Measurements from ENCODE around the gene AHNAK. TPM values are rescaled to one million over a fixed set of nuclear protein-coding genes. Genes with fewer than 3 reads are reported as not detected.
A peak's percentile ranks its signal among the peaks of the same experiment; 100 is the strongest.

Gene AHNAK
- total RNA-seq, 4 donors from 2014 or later: 227 to 400 (median 288) TPM

- Histone ChIP-seq H3K36me3 (no peaks in the 10 kb centered on the region), H3K27ac (no peak overlapping the region)
- TF ChIP-seq, protein P1, sequence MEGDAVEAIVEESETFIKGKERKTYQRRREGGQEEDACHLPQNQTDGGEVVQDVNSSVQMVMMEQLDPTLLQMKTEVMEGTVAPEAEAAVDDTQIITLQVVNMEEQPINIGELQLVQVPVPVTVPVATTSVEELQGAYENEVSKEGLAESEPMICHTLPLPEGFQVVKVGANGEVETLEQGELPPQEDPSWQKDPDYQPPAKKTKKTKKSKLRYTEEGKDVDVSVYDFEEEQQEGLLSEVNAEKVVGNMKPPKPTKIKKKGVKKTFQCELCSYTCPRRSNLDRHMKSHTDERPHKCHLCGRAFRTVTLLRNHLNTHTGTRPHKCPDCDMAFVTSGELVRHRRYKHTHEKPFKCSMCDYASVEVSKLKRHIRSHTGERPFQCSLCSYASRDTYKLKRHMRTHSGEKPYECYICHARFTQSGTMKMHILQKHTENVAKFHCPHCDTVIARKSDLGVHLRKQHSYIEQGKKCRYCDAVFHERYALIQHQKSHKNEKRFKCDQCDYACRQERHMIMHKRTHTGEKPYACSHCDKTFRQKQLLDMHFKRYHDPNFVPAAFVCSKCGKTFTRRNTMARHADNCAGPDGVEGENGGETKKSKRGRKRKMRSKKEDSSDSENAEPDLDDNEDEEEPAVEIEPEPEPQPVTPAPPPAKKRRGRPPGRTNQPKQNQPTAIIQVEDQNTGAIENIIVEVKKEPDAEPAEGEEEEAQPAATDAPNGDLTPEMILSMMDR (IDR thresholded peaks at IDR 0.05): no peak
- TF ChIP-seq POLR2A (IDR thresholded peaks at IDR 0.05): no peak
Observed at GRCh38 chr11:62462508-62462892, 84.1 kb downstream of the AHNAK start.

DNA sequence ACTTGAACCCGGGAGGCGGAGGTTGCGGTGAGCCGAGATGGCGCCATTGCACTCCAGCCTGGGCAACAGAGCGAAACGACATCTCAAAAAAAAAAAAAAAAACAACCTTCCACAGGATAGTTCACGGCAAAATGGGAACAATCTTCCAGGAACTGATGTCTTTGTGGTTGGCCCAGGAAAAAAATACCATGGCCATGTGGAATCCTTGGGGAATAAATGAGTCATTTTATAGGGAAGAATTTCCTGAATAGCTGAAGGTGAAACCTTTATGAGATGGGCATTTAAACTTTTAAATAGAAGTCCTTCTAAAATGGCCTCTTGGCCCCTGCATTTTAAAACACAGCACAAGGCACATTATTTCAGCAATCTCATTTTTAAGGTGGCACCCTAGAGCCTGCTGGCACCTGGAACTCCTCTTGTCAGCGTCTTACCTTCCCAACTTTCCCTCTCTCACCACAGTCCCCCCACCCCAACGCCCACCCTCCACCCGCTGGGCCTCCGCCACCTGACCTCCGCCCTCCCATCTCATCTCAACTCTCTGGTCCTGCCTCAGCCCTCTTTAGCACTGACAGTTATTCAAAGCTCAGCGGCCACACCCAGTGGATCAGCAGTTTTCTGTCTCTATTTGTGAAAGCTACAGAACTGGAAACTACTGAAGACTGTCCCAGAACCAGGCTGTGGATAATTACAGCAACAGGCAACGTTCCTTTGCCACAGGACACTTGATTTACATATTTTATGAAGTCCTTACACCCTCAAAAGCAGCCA is 84.7 kb downstream of the AHNAK start:
- WGBS, 2 donors: 81 to 82% methylated on average over 15 of the region's 15 CpGs
- no peaks in the 10 kb centered on the region for H3K36me3 ChIP-seq
- intact Hi-C loops (cut with DNase I): no loop called here
- H3K27ac ChIP-seq: no peak overlapping the region
- H3K27me3 ChIP-seq: no peaks in the 10 kb centered on the region
- TF ChIP-seq POLR2A (IDR thresholded peaks at IDR 0.05): no peak
- TF ChIP-seq, protein P1 (IDR thresholded peaks at IDR 0.05): no peak
- no peak overlapping the region for H3K4me3 ChIP-seq (replicated peaks in 1 of 3)
- H3K4me1 ChIP-seq: peaks cover 15 to 31% of the 10 kb centered on the region in 2 donors
- H3K9me3 ChIP-seq: no peaks in the 10 kb centered on the region
- DNase-seq: no peak

More at GRCh38 chr11:62462508-62462892, 84.1 kb downstream of the AHNAK start:
- H3K27me3 ChIP-seq: no peaks in the 10 kb centered on the region
- no peak overlapping the region for H3K4me3 ChIP-seq (replicated peaks in 1 of 3)
- H3K4me1 ChIP-seq: peaks cover 11 to 25% of the 10 kb centered on the region in 2 donors
- intact Hi-C loops (cut with DNase I): no loop called here
- WGBS, 2 donors: 92 to 93% methylated on average over 9 of the region's 9 CpGs
- no peaks in the 10 kb centered on the region for H3K9me3 ChIP-seq
- no peak for DNase-seq

DNA sequence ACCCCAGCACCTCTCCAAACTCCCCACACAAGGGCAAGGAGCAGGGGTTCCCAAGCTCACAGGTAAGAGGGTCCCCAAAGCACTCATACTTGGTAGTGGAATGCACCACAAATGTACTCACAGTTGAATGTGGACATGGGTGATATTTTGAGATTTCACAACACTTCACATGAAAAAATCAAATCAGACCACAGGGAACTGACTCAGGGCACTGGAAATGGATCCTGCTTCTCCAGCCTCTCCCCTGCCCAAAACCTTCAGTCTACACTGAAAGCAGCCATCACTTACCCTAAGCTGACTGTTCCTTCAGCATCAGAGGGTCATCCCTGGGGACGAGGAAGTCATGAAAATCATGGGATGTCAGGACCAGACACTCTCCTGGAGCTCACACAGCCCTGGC is 87.5 kb downstream of the AHNAK start:
- no peaks in the 10 kb centered on the region for H3K27me3 ChIP-seq
- DNase-seq: no peak
- intact Hi-C loops (cut with DNase I): no loop called here
- H3K4me3 ChIP-seq (replicated peaks in 1 of 3): no peak overlapping the region
- no peaks in the 10 kb centered on the region for H3K9me3 ChIP-seq
- no peaks in the 10 kb centered on the region for H3K36me3 ChIP-seq
- H3K4me1 ChIP-seq: peaks cover 15 to 31% of the 10 kb centered on the region in 2 donors
- 93 to 100% methylated on average over 1 of the region's 1 CpG for WGBS, 2 donors
- peak overlapping the region; percentile 67 to 83 (median 82) for H3K27ac ChIP-seq
- TF ChIP-seq, protein P1 (IDR thresholded peaks at IDR 0.05): no peak
- no peak for TF ChIP-seq POLR2A (IDR thresholded peaks at IDR 0.05)

GRCh38 chr11:62458212-62459002 is 88.2 kb downstream of the AHNAK start:
- H3K9me3 ChIP-seq: no peaks in the 10 kb centered on the region
- H3K27me3 ChIP-seq: no peaks in the 10 kb centered on the region
- no peak overlapping the region for H3K4me3 ChIP-seq (replicated peaks in 1 of 3)
- H3K27ac ChIP-seq: peak overlapping the region; percentile 67 to 83 (median 82)
- H3K36me3 ChIP-seq: no peaks in the 10 kb centered on the region
- intact Hi-C loops (cut with DNase I): no loop called here
- H3K4me1 ChIP-seq: peaks cover 15 to 31% of the 10 kb centered on the region in 2 donors
- no peak for TF ChIP-seq POLR2A (IDR thresholded peaks at IDR 0.05)
- TF ChIP-seq, protein P1 (IDR thresholded peaks at IDR 0.05): no peak
- peak; percentile 39 to 48 for DNase-seq
- WGBS, 2 donors: 27 to 42% methylated on average over 4 of the region's 4 CpGs

DNA sequence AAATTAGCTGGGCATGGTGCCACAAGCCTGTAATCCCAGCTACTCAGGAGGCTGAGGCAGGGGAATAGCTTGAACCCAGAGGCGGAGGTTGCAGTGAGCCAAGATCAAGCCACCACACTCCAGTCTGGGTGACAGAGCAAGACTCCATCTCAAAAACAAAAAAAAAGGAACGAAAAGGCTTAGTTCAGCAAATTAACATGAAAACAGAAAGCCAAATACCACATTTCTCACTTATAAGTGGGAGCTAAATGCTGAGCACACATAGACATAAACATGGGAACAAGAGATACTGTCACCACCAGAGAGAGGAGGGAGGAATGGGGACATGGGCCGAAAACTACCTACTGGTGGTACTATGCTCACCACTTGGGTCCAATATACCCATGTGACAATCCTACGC is 89.1 kb downstream of the AHNAK start:
- Histone ChIP-seq H3K9me3 (no peaks in the 10 kb centered on the region), H3K4me1 (peaks cover 15 to 31% of the 10 kb centered on the region in 2 donors), H3K27ac (peak overlapping the region; percentile 56 to 83 (median 67)), H3K36me3 (no peaks in the 10 kb centered on the region), H3K27me3 (no peaks in the 10 kb centered on the region), H3K4me3 (replicated peaks in 1 of 3) (no peak overlapping the region)
- no peak for DNase-seq
- no peak for TF ChIP-seq POLR2A (IDR thresholded peaks at IDR 0.05)
- TF ChIP-seq, protein P1 (IDR thresholded peaks at IDR 0.05): no peak
- 77 to 85% methylated on average over 4 of the region's 4 CpGs for WGBS, 2 donors
- intact Hi-C loops (cut with DNase I): no loop called here

Data from thyroid gland (tissue), 4 donors.